GM18519 (cell line): ENCODE results near the gene LEMD3.
A peak's percentile ranks its signal among the peaks of the same experiment; 100 is the strongest.

Source experiments
- ATAC-seq: cut with Tn5 transposase; IDR thresholded peaks from one replicate; pipeline ENCODE4 v1.9.1; 2021; ENCODE audit warnings: mild to moderate bottlenecking, moderate library complexity; ENCODE audit not compliant: unreplicated experiment, low FRiP score

The LEMD3 gene

GRCh38 chr12:65204886-65205525 lies 35.6 kb downstream of the LEMD3 start:
- no peak for ATAC-seq

DNA sequence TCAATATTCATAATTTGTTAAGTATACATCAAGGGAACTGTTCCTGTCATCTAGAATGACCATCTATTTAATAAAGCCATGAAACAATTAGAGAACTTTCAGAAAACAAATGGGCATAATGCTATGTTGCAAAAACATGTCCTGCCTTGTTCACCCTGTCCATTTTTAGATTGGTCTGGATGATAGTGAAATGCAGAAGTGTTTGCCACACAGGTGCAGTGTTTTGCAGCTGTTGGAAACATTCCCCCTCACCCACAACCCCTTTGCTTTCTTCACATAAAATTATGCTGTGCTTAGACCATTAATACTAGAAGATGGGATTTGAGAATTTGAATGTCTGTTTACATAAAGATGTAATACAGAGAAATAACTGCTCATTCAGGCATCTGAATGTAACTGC lies 36.5 kb downstream of the LEMD3 start:
- ATAC-seq: no peak

DNA sequence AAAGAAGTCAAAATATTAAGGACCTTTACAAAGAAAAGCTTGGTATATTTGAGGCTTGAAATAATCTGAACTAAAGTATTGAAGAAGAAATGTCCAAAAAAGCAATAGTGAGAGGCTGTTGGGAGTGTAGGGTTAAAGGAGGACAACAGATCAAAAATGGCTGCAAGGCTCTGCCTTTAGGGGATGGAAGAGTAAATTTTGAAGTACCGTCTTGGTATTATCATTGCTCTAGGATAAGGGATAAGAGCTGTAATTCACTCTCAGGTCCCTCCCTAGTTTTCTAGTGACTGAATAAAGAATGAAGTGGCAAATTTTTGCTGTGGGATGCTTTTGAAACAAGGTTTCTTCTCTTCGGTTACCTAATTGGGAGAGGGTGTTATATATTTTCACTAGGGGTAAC lies 38.7 kb downstream of the LEMD3 start:
- ATAC-seq: no peak

DNA sequence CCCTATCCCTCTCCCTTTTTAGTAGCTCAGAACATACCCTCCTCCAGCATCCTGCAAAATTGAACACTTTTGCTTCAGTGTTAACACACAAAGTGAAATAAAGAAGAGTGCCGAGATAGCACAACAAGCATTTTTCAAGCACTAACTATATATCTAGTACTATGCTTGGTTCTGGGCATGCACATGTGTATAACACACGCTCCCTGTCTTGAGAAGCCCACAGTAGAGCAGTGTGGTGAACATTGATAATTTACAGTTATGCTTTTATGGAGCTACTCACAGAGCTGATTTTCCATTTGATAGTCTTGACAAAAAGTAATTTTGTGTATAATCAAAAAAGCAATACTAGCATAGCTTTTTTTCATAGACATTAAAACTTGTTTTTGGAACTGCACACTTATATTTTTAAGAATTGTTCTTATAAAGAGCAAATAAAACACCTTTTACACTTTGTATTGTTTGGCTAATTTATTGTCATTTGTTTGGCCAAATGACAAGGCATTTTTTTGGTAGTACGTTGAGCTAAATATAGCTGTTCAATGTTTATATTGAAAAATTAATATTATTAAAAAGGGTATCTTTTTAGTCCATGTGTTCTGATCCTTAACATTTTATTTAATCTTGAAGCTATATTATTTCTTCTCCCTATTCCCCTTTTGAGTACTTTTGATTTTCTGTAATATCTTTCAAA lies 39.7 kb downstream of the LEMD3 start:
- no peak for ATAC-seq

- peak; percentile 82 for ATAC-seq
Measured at GRCh38 chr12:65209655-65210043, 40.3 kb downstream of the LEMD3 start.

DNA sequence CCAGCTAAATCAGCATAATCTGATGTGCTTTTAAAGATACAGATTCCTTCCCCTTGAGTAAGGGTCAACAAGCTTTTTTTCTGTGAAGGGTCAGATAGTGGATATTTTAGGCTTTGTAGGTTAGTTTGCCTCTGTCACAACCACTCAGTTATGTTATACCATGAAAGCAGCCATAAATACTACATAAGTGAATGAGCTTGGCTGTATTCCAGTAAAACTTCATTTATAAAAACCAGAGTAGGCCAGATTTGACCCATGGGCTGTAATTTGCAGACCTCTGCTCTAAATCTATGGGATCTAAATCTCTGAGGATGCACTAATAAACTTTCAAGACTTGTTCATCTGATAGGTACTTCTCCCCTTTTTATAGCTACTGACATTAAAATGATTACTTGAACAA lies 47.7 kb downstream of the LEMD3 start:
- no peak for ATAC-seq

DNA sequence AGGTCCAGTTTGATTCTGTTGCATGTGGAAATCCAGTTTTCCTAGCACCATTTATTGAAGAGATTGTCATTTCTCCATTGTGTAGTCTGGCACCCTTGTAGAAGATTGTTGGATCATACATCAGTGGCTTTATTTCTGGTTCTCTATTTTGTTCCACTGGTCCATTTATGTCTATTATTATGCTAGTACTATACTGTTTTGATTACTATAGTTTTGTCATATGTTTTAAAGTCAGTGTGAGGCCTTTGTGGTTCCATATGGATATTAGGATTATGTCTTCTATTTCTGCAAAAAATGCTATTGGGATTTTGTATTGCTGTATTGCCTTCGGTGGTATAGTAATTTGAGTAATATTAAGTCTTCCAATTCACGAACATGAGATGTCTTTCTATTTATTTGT lies 51.4 kb downstream of the LEMD3 start:
- no peak for ATAC-seq

DNA sequence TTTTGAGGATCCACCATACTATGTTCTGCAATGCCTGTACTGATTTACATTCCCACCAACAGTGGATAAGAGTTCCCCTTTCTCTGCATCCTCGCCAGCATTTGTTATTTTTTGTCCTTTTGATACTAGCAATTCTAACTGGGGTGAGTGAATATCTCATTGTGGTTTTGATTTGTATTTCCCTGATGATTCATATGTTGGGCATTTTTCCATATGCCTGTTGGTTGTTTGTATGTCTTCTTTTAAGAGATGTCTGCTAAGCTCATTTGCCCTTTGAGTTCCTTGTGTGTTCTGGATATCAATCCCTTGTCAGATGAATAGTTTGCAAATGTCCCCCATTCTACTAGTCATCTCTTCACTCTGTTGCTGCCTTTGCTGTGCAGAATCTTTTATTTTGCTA lies 60.1 kb downstream of the LEMD3 start:
- no peak for ATAC-seq

DNA sequence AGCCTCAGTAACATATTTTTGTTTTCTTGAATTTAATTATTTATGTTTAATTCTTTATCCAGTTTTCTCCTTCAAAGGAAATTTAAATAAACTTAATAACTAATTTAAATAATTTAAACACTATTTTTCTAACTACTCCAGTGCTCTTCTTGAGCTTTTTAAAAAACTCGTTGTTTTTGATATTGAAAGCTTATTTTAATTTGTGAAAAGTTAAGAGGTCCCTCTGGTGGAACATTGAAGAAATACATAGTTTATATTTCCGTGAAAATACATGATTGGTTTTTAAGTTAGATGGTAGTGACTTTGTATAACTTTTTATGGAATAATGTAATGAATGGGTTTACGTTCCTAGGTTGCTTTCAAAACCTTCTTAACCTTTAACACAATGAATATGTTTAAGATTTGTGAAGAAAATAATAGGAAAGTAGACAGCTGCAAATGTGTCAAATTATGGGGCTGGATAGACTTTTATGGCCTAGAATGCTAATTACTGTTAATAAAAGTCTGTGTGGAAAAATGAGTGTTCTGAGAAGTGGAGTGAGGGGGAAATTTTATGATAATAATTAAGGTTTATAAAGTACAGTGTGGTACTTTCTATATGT lies 63.2 kb downstream of the LEMD3 start:
- ATAC-seq: no peak

DNA sequence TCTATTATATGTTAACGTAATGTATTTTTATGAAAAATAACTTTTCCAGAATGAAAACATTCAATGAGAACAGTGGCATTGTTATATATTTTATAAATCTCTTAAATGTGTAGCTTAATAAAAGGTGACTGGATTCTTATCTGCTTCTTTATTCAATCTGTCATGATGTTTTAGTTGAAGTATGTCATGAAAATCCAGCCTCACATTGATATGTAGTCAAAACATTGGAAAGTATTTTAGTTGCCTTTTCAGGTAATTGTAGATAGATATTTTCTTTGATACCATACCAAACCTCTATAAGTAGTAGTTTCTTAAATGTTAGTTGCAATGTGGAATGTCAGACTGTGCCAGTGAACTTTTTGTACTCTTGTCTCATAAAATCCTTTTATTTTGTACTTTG lies 67.8 kb downstream of the LEMD3 start:
- ATAC-seq: no peak

DNA sequence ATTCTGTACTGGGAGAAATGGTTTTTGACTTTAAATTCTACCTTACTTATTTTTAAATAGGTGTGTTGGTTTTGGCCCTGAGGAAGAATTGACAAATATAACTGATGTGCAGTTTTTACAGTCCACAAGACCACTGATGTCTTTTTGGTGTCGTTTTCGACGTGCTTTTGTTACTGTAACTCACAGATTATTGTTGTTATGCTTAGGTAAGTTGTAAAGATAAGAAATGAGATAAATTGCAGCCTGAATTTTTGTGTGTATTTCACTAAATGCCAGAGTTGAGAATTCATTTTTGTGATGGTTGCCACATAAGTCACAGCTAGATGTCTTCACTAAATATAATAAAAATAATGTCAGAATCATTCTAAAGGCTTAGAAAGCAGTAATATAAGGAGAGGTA lies 69.2 kb downstream of the LEMD3 start:
- ATAC-seq: no peak

DNA sequence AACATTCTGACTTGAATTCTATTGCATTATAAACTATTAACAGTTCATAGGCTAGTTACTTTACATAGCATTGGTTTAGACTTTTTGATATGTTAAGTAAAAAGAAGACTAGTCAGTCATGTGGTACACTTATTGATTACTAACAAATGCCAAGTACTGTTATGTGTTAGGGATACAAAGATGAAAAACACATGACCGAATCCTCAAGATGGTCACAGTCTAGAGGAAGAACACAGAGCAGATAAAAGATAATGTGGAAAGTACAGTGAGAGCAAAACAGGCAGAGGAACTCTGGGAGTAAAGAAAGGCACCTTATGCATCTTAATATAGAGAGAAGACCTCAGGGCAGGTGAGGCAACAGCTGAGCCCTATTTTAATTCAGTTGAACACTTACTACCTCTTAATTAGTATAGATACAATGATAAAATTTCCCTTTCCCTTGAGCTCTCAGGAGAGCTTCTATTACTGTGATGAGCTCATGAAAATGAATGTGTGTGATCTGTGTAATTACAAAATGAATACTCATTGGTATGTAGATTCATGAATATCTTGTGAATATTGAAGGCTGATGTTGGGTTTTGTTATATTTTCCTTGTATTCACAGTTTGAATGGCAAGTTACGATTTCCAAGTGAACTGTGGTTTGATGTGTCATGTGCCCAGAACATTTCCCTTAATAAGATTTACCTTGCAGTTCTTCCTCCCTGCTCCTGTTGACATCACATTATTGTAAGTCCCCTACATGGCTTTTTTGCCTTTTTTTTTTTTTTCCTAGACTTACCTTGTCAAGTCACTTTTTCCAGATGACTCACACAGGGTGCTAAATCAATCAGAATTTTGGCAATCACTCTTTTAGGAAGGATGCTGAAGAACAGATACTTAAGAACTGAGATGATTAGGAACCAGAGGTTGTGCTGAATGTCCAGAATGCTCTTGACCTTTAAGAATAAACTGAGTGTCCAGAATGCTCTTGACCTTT lies 79.6 kb downstream of the LEMD3 start:
- ATAC-seq: no peak

DNA sequence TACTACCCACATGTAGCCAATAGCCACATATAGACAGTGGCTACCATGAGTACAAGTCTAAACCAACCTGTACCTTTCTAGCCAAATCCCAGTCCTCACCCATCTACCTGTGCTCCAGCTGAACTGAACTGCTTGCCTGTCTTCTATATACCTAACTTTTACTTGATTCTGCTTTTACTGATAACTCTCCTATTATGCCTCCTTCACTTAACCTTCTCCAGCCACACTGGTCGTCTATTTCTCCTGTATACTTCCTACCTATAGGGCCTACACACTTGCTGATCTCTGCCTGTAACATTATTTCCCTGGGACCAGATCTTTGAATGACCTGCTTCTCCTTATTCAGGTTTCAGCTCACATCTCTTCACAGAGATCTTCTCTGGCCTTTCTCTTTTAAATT lies 83.1 kb downstream of the LEMD3 start:
- no peak for ATAC-seq

GRCh38 chr12:65257986-65258385 lies 88.6 kb downstream of the LEMD3 start:
- no peak for ATAC-seq

DNA sequence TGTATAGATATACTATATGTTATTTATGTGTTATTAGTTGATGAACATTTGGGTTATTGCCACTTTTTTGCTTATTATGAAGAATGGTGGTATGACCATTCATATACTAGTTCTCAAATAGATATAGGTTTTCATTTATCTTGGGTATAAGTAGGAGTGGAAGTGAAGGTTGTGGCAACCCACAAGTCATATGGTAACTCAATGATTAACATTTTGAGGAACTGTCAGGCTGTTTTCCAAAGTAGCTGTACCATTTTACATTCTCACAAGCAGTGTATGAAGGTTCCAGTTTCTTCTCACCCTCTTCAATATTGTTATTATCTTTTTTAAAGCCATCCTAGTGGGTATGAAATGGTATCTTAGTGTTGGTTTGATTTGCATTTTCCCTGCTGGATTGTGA lies 90.1 kb downstream of the LEMD3 start:
- ATAC-seq: no peak

- no peak for ATAC-seq
Measured at GRCh38 chr12:65263777-65264176, 94.4 kb downstream of the LEMD3 start.

DNA sequence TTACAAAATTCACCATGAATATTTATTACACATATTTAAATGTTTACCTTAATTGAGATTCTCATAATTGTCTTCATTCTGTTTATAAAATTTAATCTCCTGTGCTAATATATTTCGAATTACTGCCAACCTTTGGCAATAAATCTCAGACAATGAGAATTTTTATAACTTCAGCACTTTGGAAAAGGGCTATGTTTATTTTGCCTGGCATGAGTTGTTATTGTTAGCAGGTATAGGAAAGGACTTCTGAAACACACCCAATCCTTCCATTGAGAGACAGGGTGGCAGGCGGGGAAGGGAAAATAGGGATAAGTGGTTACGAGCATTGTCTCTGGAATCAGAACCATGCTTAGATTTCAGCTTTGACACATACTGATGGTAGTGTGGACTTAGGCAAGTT lies 97.0 kb downstream of the LEMD3 start:
- ATAC-seq: no peak

- ATAC-seq: no peak
Measured at GRCh38 chr12:65269603-65270002, 100.2 kb downstream of the LEMD3 start.

DNA sequence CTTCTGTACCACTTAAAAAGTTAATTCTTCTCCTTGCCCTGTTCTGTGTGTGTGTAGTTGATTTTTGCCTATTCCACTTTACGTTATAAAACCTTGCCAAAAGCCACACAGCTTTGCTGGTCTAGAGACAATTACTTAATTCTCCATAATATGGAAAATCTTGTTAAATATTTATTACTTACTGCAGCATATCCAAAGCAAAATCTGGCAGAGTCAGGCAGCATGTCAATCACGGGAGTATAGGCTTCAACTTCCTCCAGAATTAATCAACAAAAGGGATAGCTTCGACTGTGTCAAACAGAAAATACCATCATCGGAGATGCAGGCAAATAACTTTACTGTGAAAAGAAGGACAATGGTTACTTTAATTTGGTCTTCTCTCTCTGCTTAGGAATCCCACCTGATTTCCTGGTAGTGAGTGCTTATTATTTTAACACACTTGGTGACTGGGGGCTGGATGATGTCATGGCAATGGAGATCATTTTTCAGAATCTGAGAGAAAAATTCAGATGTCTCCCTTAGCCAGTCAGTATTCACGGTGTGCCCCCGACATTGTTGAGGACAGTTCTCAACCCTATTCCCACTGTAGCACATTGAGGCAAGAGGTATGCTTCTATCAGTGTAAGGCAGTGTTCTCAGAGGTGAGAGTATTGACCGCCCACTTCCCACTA lies 105.4 kb downstream of the LEMD3 start:
- no peak for ATAC-seq

DNA sequence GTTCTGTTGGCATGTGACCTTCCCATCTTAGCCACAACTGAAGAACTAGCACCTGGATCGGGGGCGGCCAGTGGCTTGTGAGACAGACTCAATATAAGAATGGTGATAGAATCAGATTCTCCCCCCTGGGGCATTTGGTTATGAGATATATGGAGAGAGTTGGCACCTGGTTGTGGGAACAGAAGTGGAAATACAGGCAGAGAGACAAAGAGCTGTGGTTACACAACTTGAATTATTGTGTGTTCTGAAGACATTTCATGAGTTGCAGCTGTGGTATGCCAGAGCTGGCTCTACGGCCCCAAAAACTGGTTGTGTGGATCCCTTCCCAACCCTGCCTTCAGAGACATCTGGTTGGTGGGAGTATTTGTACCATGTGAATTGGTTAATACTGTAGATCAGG lies 106.2 kb downstream of the LEMD3 start:
- no peak for ATAC-seq
